Sigmoid colon (tissue), 4 donors: ENCODE data around the gene CLDN7.

ENCODE experiments used
- CTCF ChIP-seq, 4 experiments: fragments of 450-650 bp in 3 of 4; fragments of 200-600 bp in 1 of 4; IDR thresholded peaks; one replicate each; pipeline ENCODE4 v1.5.1; 2016 to 2019; ENCODE audit warnings: antibody characterized with exemption in 4 of 4, mild to moderate bottlenecking in 3 of 4, moderate library complexity in 2 of 4
- EP300 ChIP-seq, 4 donors: sonication (generic); formaldehyde crosslinking; IDR thresholded peaks; one replicate each; pipeline ENCODE4 v1.6.1; 2017; ENCODE audit warnings: antibody characterized with exemption in 4 of 4
- POLR2AphosphoS5 ChIP-seq, 4 donors: sonication (generic); formaldehyde crosslinking; IDR thresholded peaks; one replicate each; pipeline ENCODE4 v1.6.1; 2017; ENCODE audit warnings: antibody characterized with exemption in 4 of 4

GRCh38 chr17:7279448-7279847, 17.2 kb upstream of the CLDN7 start:
- no peak for TF ChIP-seq CTCF (IDR thresholded peaks at IDR 0.05)
- TF ChIP-seq EP300 (IDR thresholded peaks at IDR 0.05), result no peak
- TF ChIP-seq POLR2AphosphoS5 (IDR thresholded peaks at IDR 0.05), result no peak
